Measurements from ENCODE around the gene DNAJB14. TPM values are rescaled to one million over a fixed set of nuclear protein-coding genes. Genes with fewer than 3 reads are reported as not detected.

Gene DNAJB14
- total and polyA plus RNA-seq, 2 of the 13 experiments (the other 11 are each of a cell fraction or from before 2014, with no cell fraction given), result 9.1 to 38.1 TPM

DNA sequence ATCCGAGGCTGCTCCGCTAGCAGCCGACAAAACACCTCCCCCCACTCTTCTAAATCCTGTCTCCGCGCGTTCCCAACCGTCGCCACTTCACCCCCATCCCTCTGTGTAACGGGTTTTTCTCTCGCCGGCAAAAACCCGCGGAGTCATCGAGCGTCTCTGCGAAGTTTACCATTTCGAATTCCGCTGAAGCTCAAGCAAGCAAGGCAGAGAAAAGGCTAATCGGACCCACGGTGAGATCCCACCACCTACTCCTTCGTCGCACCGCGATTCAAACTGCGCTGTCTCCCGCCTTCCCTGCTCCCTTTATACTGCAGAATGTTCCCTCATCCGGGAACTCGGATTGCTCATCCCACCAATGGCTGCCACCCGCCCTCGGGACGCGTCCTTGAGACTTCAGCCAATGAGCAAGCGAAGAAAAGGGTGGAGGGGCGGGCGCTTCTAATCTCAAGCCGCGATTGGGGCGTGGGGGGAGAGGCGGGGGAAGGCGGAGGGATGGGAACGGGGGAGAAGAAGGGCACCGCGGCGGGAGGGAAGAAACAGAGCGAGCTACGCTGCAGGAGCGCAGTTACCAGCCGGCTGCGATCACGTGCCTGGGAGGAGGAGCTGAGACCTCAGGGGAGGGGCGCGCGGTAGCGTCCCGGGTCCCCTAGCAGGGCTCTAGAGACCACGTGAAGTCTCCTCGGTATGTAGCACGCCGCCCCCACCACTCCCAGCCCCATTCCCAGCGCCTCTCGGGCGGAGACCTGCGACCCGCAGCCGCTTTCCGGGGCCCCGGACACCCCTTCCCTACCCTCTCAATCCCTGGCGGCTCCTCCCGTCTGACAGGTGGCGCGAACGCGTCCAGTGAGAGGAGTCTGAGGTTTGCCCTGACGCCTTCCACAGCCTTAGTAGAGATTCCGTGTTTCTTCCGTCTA is 3.8 kb upstream of the DNAJB14 start, which contains the start of gene H2AZ1 (continued):
- no peak for TF ChIP-seq ZNF563 (CRISPR knock-in tag; IDR thresholded peaks at IDR 0.05)
- no peak for TF ChIP-seq LCORL (IDR thresholded peaks at IDR 0.05)
- TF ChIP-seq LCORL (CRISPR knock-in tag; IDR thresholded peaks at IDR 0.05), result no peak
- no peak for TF ChIP-seq ZSCAN30 (CRISPR knock-in tag; IDR thresholded peaks at IDR 0.05)
- peak; percentile 12; the same call in 1 of the 2 replicates for TF ChIP-seq SIX4 (CRISPR knock-in tag; IDR thresholded peaks at IDR 0.05)
- peak; percentile 54; the same call in 1 of the 2 replicates for TF ChIP-seq ELF1 (CRISPR knock-in tag; IDR thresholded peaks at IDR 0.05)
- TF ChIP-seq ZBTB1 (CRISPR knock-in tag; IDR thresholded peaks at IDR 0.05; ENCODE audit: borderline replicate concordance), result no peak
- TF ChIP-seq NCOA5 (CRISPR knock-in tag; IDR thresholded peaks at IDR 0.05), result no peak
- TF ChIP-seq, protein P1, sequence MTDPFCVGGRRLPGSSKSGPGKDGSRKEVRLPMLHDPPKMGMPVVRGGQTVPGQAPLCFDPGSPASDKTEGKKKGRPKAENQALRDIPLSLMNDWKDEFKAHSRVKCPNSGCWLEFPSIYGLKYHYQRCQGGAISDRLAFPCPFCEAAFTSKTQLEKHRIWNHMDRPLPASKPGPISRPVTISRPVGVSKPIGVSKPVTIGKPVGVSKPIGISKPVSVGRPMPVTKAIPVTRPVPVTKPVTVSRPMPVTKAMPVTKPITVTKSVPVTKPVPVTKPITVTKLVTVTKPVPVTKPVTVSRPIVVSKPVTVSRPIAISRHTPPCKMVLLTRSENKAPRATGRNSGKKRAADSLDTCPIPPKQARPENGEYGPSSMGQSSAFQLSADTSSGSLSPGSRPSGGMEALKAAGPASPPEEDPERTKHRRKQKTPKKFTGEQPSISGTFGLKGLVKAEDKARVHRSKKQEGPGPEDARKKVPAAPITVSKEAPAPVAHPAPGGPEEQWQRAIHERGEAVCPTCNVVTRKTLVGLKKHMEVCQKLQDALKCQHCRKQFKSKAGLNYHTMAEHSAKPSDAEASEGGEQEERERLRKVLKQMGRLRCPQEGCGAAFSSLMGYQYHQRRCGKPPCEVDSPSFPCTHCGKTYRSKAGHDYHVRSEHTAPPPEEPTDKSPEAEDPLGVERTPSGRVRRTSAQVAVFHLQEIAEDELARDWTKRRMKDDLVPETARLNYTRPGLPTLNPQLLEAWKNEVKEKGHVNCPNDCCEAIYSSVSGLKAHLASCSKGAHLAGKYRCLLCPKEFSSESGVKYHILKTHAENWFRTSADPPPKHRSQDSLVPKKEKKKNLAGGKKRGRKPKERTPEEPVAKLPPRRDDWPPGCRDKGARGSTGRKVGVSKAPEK (CRISPR knock-in tag; IDR thresholded peaks at IDR 0.05; ENCODE audit: borderline replicate concordance), result no peak
- TF ChIP-seq, protein P2, sequence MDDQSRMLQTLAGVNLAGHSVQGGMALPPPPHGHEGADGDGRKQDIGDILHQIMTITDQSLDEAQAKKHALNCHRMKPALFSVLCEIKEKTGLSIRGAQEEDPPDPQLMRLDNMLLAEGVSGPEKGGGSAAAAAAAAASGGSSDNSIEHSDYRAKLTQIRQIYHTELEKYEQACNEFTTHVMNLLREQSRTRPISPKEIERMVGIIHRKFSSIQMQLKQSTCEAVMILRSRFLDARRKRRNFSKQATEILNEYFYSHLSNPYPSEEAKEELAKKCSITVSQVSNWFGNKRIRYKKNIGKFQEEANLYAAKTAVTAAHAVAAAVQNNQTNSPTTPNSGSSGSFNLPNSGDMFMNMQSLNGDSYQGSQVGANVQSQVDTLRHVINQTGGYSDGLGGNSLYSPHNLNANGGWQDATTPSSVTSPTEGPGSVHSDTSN (CRISPR knock-in tag; IDR thresholded peaks at IDR 0.05; ENCODE audit: borderline replicate concordance), result no peak
- TF ChIP-seq, protein P3, sequence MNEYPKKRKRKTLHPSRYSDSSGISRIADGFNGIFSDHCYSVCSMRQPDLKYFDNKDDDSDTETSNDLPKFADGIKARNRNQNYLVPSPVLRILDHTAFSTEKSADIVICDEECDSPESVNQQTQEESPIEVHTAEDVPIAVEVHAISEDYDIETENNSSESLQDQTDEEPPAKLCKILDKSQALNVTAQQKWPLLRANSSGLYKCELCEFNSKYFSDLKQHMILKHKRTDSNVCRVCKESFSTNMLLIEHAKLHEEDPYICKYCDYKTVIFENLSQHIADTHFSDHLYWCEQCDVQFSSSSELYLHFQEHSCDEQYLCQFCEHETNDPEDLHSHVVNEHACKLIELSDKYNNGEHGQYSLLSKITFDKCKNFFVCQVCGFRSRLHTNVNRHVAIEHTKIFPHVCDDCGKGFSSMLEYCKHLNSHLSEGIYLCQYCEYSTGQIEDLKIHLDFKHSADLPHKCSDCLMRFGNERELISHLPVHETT (CRISPR knock-in tag; conservative IDR thresholded peaks at IDR 0.05), result no peak
- no peak; the same call in 1 of the 2 replicates for TF ChIP-seq GLI4 (CRISPR knock-in tag; IDR thresholded peaks at IDR 0.05; ENCODE audit: borderline replicate concordance)
- TF ChIP-seq ZNF839 (CRISPR knock-in tag; IDR thresholded peaks at IDR 0.05; ENCODE audit: borderline replicate concordance), result no peak
- TF ChIP-seq, protein P4, sequence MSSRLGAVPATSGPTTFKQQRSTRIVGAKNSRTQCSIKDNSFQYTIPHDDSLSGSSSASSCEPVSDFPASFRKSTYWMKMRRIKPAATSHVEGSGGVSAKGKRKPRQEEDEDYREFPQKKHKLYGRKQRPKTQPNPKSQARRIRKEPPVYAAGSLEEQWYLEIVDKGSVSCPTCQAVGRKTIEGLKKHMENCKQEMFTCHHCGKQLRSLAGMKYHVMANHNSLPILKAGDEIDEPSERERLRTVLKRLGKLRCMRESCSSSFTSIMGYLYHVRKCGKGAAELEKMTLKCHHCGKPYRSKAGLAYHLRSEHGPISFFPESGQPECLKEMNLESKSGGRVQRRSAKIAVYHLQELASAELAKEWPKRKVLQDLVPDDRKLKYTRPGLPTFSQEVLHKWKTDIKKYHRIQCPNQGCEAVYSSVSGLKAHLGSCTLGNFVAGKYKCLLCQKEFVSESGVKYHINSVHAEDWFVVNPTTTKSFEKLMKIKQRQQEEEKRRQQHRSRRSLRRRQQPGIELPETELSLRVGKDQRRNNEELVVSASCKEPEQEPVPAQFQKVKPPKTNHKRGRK (CRISPR knock-in tag; IDR thresholded peaks at IDR 0.05), result no peak
- TF ChIP-seq KDM5A (IDR thresholded peaks at IDR 0.05; ENCODE audit: borderline replicate concordance, low read length), result peak; percentile 34; the same call in 1 of the 2 replicates
- no peak for TF ChIP-seq ZNF234 (CRISPR knock-in tag; conservative IDR thresholded peaks at IDR 0.05)

All from HepG2 (cell line).